ENCODE data around the gene GNPTAB.
A peak's percentile ranks its signal among the peaks of the same experiment; 100 is the strongest.

The GNPTAB gene

DNA sequence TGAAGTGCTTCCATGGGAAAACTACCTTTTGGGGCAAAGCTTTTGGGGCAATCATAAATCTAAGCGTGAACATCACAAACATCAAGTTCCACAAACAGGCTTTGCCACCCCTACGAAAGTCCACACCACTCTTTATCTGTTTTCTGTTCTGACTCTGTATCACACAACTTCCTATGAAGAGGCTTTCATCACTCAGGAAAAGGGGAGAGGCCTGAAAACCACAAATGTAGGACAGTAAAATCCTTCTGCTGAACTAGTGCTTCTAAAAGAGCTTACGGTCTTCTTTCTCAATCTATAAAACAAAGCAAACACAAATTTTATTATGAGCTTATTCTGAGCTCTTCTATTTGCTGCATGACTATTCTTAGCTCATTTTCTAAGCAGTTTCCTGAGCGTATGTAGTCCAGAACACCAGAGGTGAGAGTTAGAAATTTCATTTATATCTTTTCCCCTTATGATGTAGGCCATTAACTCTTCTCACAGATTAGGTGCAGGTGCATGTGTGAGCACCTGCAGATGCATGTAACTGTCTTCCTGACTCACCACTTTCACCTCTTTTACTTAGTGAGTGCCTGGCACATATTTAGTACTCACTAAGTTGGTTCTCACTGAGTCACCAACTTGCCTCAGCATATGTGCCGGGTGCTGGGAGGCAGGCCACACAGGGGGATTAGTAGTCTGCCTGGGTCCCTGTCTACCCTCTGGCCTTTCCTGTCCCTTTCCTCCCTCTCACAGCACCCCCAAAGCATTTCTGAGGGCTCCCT lies 58.6 kb downstream of the GNPTAB start:
- peak; percentile 21 for DNase-seq (ENCODE audit: low spot score)

GRCh38 chr12:101769865-101770264 lies 60.9 kb downstream of the GNPTAB start:
- DNase-seq (ENCODE audit: low spot score) = no peak

DNA sequence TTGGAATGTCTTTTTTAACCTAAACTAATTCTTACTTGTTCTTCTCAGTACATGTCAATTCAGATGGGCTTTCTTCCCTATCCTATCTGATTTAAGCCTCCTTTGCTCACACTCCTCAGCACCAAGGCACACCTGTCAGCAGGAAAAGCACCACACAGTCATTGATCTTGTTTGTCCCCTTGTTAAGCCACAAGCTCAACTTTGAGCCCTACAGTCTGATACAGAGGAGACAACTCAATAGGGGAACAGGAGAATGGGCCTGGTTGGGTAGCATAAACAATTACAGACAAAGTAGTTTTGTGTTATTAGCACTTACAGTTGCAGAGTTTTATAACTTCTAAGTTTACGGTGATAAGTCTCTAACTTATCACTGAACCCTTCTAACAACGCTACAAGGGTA lies 62.0 kb downstream of the GNPTAB start:
- no peak for DNase-seq (ENCODE audit: low spot score)

DNA sequence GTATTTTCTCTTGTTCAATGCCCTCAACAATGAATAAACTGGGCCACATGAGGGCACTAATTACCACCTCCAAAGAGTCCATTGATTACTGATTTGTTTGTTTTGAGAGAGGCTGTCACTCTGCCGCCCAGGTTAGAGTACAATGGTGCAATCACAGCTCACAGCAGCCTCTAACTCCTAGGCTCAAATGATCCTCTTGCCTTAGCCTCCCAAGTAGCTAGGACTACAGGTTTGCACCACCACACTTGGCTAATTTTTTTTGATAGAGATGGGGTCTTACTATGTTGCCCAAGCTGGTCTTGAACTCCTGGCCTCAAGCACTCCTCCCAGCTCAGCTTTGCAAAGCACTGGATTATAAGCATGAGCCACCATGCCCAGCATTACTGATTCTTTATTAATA lies 63.2 kb downstream of the GNPTAB start:
- DNase-seq (ENCODE audit: low spot score) = no peak

GRCh38 chr12:101764051-101764792 lies 66.5 kb downstream of the GNPTAB start:
- DNase-seq (ENCODE audit: low spot score) = no peak

DNA sequence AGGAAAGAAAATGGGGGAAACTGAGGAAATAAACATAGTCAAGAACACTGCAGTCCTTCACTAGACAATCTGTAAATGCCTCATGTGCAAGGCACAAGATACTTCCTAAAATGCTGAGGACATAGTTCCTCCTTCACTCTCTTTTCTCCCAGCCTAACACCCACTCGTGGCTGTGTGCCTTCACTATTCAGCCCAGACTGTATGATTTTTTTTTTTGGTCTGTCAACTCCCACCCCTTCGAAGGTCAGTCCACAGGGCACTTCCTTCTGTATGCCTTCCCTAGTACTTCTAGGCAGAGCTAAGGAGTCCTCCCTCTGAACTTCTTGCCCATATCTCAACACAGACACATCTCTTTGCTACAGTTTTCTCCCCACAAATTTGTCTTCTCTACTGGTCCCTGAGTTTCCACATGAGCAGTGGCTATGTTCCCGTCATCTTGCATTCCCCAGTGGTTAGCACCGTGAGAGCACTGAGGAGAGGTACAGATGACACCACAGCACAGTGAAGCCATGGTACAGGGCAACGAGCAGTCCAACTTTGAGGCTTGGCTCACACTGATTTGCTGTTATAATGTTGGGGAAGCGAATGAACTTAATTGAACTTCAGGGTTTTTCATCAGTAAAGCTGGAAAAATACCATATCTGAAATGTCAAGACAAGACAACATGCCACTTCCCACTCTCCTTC lies 67.4 kb downstream of the GNPTAB start:
- DNase-seq (ENCODE audit: low spot score) = no peak

- no peak for DNase-seq (ENCODE audit: low spot score)
These were observed 69.0 kb downstream of the GNPTAB start for GRCh38 chr12:101761781-101762180.

DNA sequence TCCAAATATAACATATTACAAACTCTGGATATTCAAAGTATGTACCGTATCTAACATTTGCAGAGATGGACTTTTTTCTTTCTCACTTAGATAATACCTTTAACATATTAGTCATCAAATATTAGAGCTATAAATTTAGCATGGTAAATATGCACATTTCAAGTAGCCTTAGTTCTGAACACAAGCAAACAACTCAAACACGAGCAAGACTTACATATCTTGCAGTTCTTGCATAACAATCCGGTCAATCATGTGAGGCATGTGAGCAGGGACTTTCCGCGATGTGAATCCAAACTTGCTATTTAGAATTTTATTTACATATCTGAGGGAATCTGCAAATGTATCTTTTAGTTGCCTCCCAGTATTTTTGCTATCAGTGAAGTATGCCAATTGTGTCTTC lies 69.4 kb downstream of the GNPTAB start:
- DNase-seq (ENCODE audit: low spot score) = no peak

- peak; percentile 38 for DNase-seq (ENCODE audit: low spot score)
These were observed 71.2 kb downstream of the GNPTAB start for GRCh38 chr12:101759396-101760047.

DNA sequence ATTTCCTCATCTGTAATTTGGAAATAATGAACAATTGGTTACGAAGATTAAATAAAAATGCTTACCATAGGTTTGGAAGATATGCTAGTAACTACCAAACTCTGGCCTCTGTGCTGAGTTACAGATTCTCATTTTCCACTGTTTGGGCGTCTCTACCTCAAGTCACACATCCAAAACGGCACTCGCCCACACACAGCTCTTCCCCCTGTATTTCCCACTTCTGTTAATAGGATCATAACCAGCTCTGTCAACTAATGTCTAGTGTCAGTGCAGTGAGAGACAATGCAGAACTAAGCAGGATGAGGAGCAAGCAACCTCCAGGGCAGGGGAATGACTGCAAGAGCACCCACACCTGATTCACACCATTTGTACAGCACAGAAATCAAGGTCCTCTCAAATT lies 80.6 kb downstream of the GNPTAB start:
- DNase-seq (ENCODE audit: low spot score) = no peak

DNA sequence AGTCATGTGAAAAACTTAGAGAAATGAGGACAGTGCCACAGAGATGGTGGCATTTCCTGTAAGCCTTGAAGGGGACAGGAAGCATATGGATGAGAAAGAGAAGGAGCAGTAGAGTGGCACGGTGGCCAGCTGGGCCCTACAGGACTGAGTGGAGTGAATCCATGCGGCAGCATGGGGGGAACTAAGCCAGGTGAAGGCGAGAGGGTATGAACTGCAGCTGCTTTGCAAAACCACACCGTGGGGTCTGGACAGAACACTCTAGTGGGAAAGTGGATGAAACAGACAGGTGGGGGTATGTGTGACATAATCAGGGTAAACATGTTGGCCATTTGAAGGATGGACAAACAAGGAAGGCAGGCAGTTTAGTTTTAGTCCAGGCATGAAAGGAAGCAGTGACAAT lies 81.1 kb downstream of the GNPTAB start:
- no peak for DNase-seq (ENCODE audit: low spot score)

GRCh38 chr12:101748907-101749306 lies 81.9 kb downstream of the GNPTAB start:
- DNase-seq (ENCODE audit: low spot score) = no peak

DNA sequence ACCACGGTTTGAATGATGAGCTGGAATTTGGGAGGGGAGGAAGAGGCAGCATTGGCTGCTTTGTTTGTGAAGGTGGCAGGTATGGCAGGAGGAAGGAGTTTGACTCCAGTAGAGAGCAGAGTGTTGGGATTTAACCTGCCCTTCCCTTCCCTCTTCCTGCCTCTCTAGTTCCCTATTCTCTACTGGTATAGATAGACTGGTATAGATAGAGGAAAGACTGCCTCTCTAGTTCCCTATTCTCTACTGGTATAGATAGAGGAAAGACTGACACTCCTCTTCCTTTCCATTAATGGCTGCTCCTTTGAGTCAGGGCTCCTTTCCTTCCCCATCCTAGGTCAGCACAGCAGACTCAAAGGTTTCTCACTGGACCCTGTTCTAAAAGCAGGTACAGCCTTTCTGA lies 83.1 kb downstream of the GNPTAB start:
- no peak for DNase-seq (ENCODE audit: low spot score)

DNA sequence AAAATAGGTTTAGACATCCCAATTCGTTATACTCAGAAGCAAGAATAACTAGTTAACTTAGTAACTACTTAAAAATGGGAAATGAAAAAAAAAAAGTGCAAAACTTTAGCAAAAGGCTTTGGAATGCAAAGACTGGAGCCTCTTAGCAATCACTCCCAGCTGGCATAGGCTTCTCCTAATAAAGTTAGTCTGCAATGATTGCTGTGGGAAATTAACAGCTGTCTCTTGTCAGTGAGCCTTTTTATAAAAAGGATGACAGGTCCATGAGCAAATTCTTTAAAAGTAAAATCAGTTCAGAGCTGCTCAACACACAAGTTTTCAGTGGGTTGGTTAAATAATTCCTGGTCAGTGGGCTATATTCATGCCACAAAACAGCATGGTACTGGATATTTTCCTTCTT lies 84.1 kb downstream of the GNPTAB start:
- DNase-seq (ENCODE audit: low spot score) = no peak

DNA sequence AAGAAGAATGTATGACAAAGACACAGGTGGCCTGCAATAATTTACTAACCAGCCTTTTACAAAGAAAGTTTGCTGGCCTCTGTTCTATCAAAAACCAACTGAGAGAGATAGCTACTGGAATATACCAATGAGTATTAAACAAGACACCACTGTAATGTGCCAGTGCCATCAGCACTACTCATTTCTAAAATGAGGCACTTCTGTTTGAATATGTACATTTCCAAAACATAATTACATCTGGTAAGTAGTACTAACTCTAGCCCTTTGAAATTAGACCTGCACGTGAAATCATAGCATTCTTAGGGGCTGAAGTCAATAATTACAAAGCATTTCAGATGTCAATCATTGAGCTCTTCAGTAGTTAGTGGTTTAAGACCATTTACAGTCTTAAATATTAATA lies 84.6 kb downstream of the GNPTAB start:
- no peak for DNase-seq (ENCODE audit: low spot score)

GRCh38 chr12:101745481-101745880 lies 85.3 kb downstream of the GNPTAB start:
- DNase-seq (ENCODE audit: low spot score) = no peak

- DNase-seq (ENCODE audit: low spot score) = peak; percentile 20
These were observed 86.9 kb downstream of the GNPTAB start for GRCh38 chr12:101743724-101744472.

DNA sequence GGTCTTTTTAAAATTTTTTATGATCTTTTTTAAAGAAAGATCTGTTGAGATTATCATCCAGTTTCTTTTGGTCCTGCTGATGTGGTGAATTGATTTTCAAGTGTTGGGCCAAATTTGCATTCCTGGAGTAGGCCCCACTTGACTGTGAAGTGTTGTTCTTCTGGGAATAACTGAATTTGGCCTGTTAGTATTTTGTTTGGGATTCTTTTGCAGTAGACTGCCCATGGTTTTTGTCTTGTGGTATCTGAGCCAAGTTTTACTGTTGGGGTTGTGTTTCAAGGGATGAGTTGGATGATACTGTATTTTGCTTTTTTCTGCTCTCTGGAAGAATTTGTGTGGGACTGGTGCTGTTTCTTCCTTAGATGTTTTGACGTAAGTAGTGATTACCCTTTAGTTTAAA lies 87.5 kb downstream of the GNPTAB start:
- no peak for DNase-seq (ENCODE audit: low spot score)

DNA sequence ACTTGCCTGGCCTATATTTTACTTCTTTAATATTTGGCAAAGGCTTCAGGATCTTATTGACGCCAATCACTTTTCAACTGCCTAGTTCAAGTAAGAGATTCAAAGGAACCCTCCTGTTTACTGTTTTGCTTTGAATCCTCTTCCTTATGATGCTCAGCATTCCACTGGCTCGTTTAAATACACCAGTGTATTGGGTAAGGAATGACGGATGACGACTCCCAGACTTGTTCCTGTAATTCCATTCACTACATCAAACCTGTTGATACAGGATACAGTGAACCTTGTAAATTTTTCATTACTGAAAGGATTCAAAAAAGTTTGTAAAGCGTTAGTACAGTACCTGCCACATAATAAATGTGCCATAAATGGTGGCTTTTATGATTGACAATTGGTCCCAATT lies 89.8 kb downstream of the GNPTAB start:
- DNase-seq (ENCODE audit: low spot score) = no peak

DNA sequence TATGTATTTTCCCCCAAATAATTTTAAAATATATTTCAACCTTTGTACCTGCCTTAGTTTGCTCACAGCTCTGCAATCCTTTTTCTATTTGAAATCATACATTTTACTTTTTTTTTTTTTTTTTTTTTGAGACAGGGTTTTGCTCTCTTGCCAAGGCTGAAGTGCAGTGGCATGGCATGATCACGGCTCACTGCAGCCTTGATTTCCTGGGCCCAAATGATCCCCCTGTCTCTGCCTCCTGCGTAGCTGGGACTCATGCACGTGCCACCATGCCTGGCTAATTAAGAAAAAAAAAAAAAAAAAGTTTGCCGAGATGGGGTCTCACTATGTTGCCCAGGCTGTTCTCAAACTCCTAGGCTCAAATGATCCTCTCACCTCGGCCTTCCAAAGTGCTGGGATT lies 90.2 kb downstream of the GNPTAB start:
- DNase-seq (ENCODE audit: low spot score) = no peak

- DNase-seq (ENCODE audit: low spot score) = no peak
These were observed 91.7 kb downstream of the GNPTAB start, which contains the start of gene SYCP3 for GRCh38 chr12:101738920-101739665. Gene SYCP3, minus strand, starts transcription at chr12:101739462. Its CDS starts 1,527 bp downstream, at chr12:101737935.
